HepG2 (cell line): ENCODE data around the gene HDLBP. TPM values are rescaled to one million over a fixed set of nuclear protein-coding genes. Genes with fewer than 3 reads are reported as not detected.

Experiments used
- ATAC-seq: fragments of 200-7000 bp; cut with Tn5 transposase; 3 replicates; pipeline ENCODE4 v1.9.1; 2020; ENCODE audit warnings: mild to moderate bottlenecking, moderate library complexity
- BruUV-seq: library from RNA; stranded (reverse); fragments of 400-500 nt; replicated peaks from 2 replicates; lab custom pipeline; 2021; lab: Mats Ljungman, UMichigan
- CTCF ChIA-PET: fragments of 300-600 bp; formaldehyde crosslinking; extraction: SDS; loops from one replicate; lab custom pipeline; 2021; ENCODE audit warnings: low total read pairs, inconsistent platforms, low intra/inter-chr PET ratio; lab: Yijun Ruan, JAX
- POLR2A ChIA-PET: fragments of 350-600 bp; sonication (Branson Sonifier 250); formaldehyde crosslinking; loops from one replicate; lab custom pipeline; 2020; ENCODE audit warnings: antibody characterized with exemption, inconsistent platforms; lab: Yijun Ruan, JAX
- DNase-seq: peaks from one replicate; pipeline ENCODE4 v3.0.0-alpha.2; 2015; ENCODE audit warnings: low spot score
- FAIRE-seq: peaks from 3 replicates; lab custom pipeline; 2011; peaks lifted over from hg19 to GRCh38; lab: Jason Lieb, UNC
- H2AFZ ChIP-seq: one replicate; pipeline ENCODE4 v1.6.1; 2011; ENCODE audit warnings: low read length, inconsistent platforms
- H3K27ac ChIP-seq: fragments of 300-600 bp; 3 replicates; pipeline ENCODE4 v1.8.0; 2011; ENCODE audit warnings: mixed run types, mild to moderate bottlenecking, mixed read lengths, low read length, inconsistent platforms; ENCODE audit not compliant: insufficient read depth; ENCODE audit errors: extremely low read length
- H3K27me3 ChIP-seq, 2 experiments: fragments of 200-600 bp in 1 of 2; 2 replicates in 1 of 2; 3 replicates in 1 of 2; pipeline versions ENCODE4 v1.6.0 to v1.8.0; 2011; ENCODE audit warnings: low read length in 2 of 2, mild to moderate bottlenecking in 2 of 2, moderate library complexity in 2 of 2, inconsistent platforms in 1 of 2; ENCODE audit not compliant: insufficient read depth in 2 of 2, control insufficient read depth in 1 of 2
- H3K36me3 ChIP-seq, 2 experiments: fragments of 200-600 bp in 1 of 2; replicated peaks in 1 of 2; 2 replicates in 1 of 2; 3 replicates in 1 of 2; pipeline versions ENCODE4 v1.5.1 to v1.8.0; 2011; ENCODE audit warnings: low read length in 2 of 2, inconsistent platforms in 1 of 2; ENCODE audit not compliant: insufficient read depth in 2 of 2, control insufficient read depth in 1 of 2
- H3K4me1 ChIP-seq: 2 replicates; pipeline ENCODE4 v1.5.1; 2012; ENCODE audit warnings: low read length, inconsistent platforms; ENCODE audit not compliant: insufficient read depth
- H3K4me2 ChIP-seq: 2 replicates; pipeline ENCODE4 v1.6.0; 2011; ENCODE audit warnings: low read depth, low read length, inconsistent platforms
- H3K4me3 ChIP-seq, 3 experiments: fragments of 200-600 bp in 1 of 3; sonication (generic), shearing (Covaris generic) in 1 of 3; replicated peaks in 1 of 3; 2 replicates each; pipeline ENCODE4 v1.5.1; 2011 to 2016; ENCODE audit warnings: low read length in 3 of 3, inconsistent platforms in 2 of 3, low read depth in 2 of 3, mild to moderate bottlenecking in 2 of 3, control low read depth in 1 of 3, mixed read lengths in 1 of 3; ENCODE audit not compliant: insufficient read depth in 1 of 3
- H3K79me2 ChIP-seq: one replicate; pipeline ENCODE4 v1.6.1; 2011; ENCODE audit warnings: low read length, inconsistent platforms; ENCODE audit not compliant: insufficient read depth
- H3K9ac ChIP-seq: 2 replicates; pipeline ENCODE4 v1.6.0; 2011; ENCODE audit warnings: mild to moderate bottlenecking, low read depth, low read length, inconsistent platforms; ENCODE audit not compliant: insufficient read depth
- H3K9me3 ChIP-seq: 2 replicates; pipeline ENCODE4 v1.5.1; 2012; ENCODE audit warnings: mild to moderate bottlenecking, low read length
- H4K20me1 ChIP-seq: 2 replicates; pipeline ENCODE4 v1.6.0; 2011; ENCODE audit warnings: inconsistent platforms, mild to moderate bottlenecking, low read length, moderate library complexity; ENCODE audit not compliant: insufficient read depth
- ATRX ChIP-seq: sonication (generic); formaldehyde crosslinking; IDR thresholded peaks from 2 replicates; pipeline ENCODE4 v1.4.0; 2020; ENCODE audit warnings: missing genetic modification reagents, borderline replicate concordance
- FOSL2 ChIP-seq: sonication (generic); formaldehyde crosslinking; IDR thresholded peaks from 2 replicates; pipeline ENCODE4 v1.4.0; 2020; ENCODE audit warnings: missing genetic modification reagents
- FOXJ3 ChIP-seq: sonication (generic); formaldehyde crosslinking; IDR thresholded peaks from 2 replicates; pipeline ENCODE4 v1.4.0; 2020; ENCODE audit warnings: missing genetic modification reagents, mild to moderate bottlenecking, borderline replicate concordance
- GABPA ChIP-seq, 2 experiments: IDR thresholded peaks; 2 replicates each; pipeline ENCODE4 v1.6.1; 2011 to 2016; ENCODE audit warnings: low read depth in 2 of 2, low read length in 1 of 2, missing biosample characterization in 1 of 2, missing genetic modification characterization in 1 of 2
- NR2F2 ChIP-seq: IDR thresholded peaks from 2 replicates; pipeline ENCODE4 v1.6.1; 2012; ENCODE audit warnings: low read depth, inconsistent platforms, borderline replicate concordance
- POLR2AphosphoS5 ChIP-seq: IDR thresholded peaks from 2 replicates; pipeline ENCODE4 v1.6.1; 2012; ENCODE audit warnings: low read depth, low read length
- RBM22 ChIP-seq: fragments of 200-400 bp; formaldehyde crosslinking; optimal IDR thresholded peaks from 2 replicates; pipeline ENCODE3; 2017; ENCODE audit warnings: mild to moderate bottlenecking, low read length, moderate library complexity
- SAP130 ChIP-seq: IDR thresholded peaks from 2 replicates; pipeline ENCODE4 v1.6.1; 2016; ENCODE audit warnings: low read depth
- SP5 ChIP-seq: IDR thresholded peaks from 2 replicates; pipeline ENCODE4 v1.6.1; 2016; ENCODE audit warnings: low read depth, borderline replicate concordance
- SSRP1 ChIP-seq: IDR thresholded peaks from 2 replicates; pipeline ENCODE4 v1.6.1; 2016; ENCODE audit warnings: control low read depth
- ZFYVE20 ChIP-seq: sonication (generic); formaldehyde crosslinking; IDR thresholded peaks from 2 replicates; pipeline ENCODE4 v1.8.0; 2023; ENCODE audit warnings: low read depth, mild to moderate bottlenecking, moderate library complexity, missing genetic modification reagents, borderline replicate concordance
- ZNF12 ChIP-seq: sonication (generic); formaldehyde crosslinking; IDR thresholded peaks from 2 replicates; pipeline ENCODE4 v1.5.0; 2020; ENCODE audit warnings: missing genetic modification reagents
- ZNF143 ChIP-seq: sonication (generic); formaldehyde crosslinking; IDR thresholded peaks from 2 replicates; pipeline ENCODE4 v1.4.0; 2020; ENCODE audit warnings: missing genetic modification reagents
- ZNF687 ChIP-seq: sonication (generic); formaldehyde crosslinking; IDR thresholded peaks from 2 replicates; pipeline ENCODE4 v1.5.1; 2020; ENCODE audit warnings: mild to moderate bottlenecking, missing genetic modification reagents, moderate library complexity
- ZNF768 ChIP-seq: sonication (generic); formaldehyde crosslinking; IDR thresholded peaks from 2 replicates; pipeline ENCODE4 v1.4.0; 2020; ENCODE audit warnings: missing genetic modification reagents
- WGBS: methylation state at CpG from one replicate; pipeline ENCODE4 v1.1.6; 2017; ENCODE audit warnings: low lambda C conversion rate; 5-methylcytosine and 5-hydroxymethylcytosine counted together
- in situ Hi-C: cut with HindIII; loops from 2 replicates; pipeline ENCODE4 v1.10.0; 2017; ENCODE audit warnings: low pct_unique_long_range_greater_than_20kb; ENCODE audit not compliant: extremely low pct_ligation_motif_present
- intact Hi-C: fragments of 100-400 bp; cut with micrococcal nuclease; formaldehyde crosslinking; loops from one replicate; pipeline ENCODE4 v1.10.0; 2022; ENCODE audit not compliant: unreplicated experiment
- polyA plus RNA-seq, 8 experiments: library from polyadenylated mRNA; depleted of rRNA in 3 of 8; stranded (reverse) in 7 of 8; unstranded in 1 of 8; fragments of >200 nt; fragmentation: Illumina TruSeq in 4 of 8; extraction: Trizol in 4 of 8; gene quantifications; 2 replicates each; pipeline versions ENCODE4 v1.2.1 to v1.2.3, GENCODE V29; 2011 to 2016; ENCODE audit warnings: low read depth in 4 of 8, missing spikeins in 1 of 8, mixed read lengths in 1 of 8; ENCODE audit not compliant: insufficient read depth in 1 of 8
- total RNA-seq, 5 experiments: library from RNA; depleted of rRNA; stranded (reverse); fragments of >200 nt; fragmentation: Illumina TruSeq; extraction: Trizol; gene quantifications; 2 replicates each; pipeline ENCODE4 v1.2.3, GENCODE V29; 2016; ENCODE audit warnings: low read depth in 1 of 5

The HDLBP gene
- total and polyA plus RNA-seq, 2 of the 13 experiments (the other 11 are each of a cell fraction or from before 2014, with no cell fraction given): 464 to 707 TPM

- TF ChIP-seq GABPA (IDR thresholded peaks at IDR 0.05; ENCODE audit: low read depth, low read length) (0 out of 2 replicates have a peak, but pooled peaks have one; percentile 6), GABPA (CRISPR knock-in tag; IDR thresholded peaks at IDR 0.05; ENCODE audit: low read depth) (no peak), NR2F2 (no peak)
Observed at GRCh38 chr2:241248289-241248688, 67.2 kb downstream of the HDLBP start (continued).

GRCh38 chr2:241244368-241244767 is 71.1 kb downstream of the HDLBP start:
- BruUV-seq: no TSS peak
- peaks cover 14% of the 10 kb centered on the region for H3K79me2 ChIP-seq

GRCh38 chr2:241242306-241242705 is 73.2 kb downstream of the HDLBP start:
- Histone ChIP-seq H3K79me2 (peaks cover 12% of the 10 kb centered on the region), H3K9ac (no peak overlapping the region), H3K27me3 (no peaks in the 10 kb centered on the region), H3K9me3 (no peaks in the 10 kb centered on the region), H3K4me2 (no peak overlapping the region), H4K20me1 (peaks cover 25% of the 10 kb centered on the region; the same call in 1 of the 2 replicates), H3K36me3 (peaks cover 72 to 97% of the 10 kb centered on the region in 2 experiments), H2AFZ (no peak overlapping the region)
- BruUV-seq: no TSS peak
- intact Hi-C loops: no loop called here
- ChIA-PET CTCF (no interaction called here), POLR2A (no interaction called here)
- TF ChIP-seq SAP130 (CRISPR knock-in tag) (no peak), ZNF687 (CRISPR knock-in tag) (peak; percentile 19; the same call in 1 of the 2 replicates), ZNF768 (CRISPR knock-in tag) (0 out of 2 replicates have a peak, but pooled peaks have one; percentile 13), POLR2AphosphoS5 (peak; percentile 40; the same call in 1 of the 2 replicates), RBM22 (peak; percentile 86), SP5 (no peak)
- TF ChIP-seq, all 625 proteins: peak for 4
- DNase-seq: no peak
- Histone ChIP-seq H3K4me3 (no peak overlapping the region), H3K27ac (no peak overlapping the region), H3K4me1 (no peaks in the 10 kb centered on the region)
- 98% methylated on average over 14 of the region's 14 CpGs for WGBS
- FAIRE-seq: no peak
- in situ Hi-C loops: no loop called here
- no peak for ATAC-seq

More at GRCh38 chr2:241244368-241244767, 71.1 kb downstream of the HDLBP start:
- Histone ChIP-seq H3K4me3 (no peak overlapping the region), H4K20me1 (peaks cover 20% of the 10 kb centered on the region; the same call in 1 of the 2 replicates), H3K4me2 (no peak overlapping the region), H3K27ac (no peak overlapping the region), H3K27me3 (no peaks in the 10 kb centered on the region), H3K9ac (no peak overlapping the region), H3K36me3 (peaks cover 76 to 97% of the 10 kb centered on the region in 2 experiments), H3K4me1 (no peaks in the 10 kb centered on the region), H3K9me3 (no peaks in the 10 kb centered on the region), H2AFZ (no peak overlapping the region)
- ATAC-seq (no peak), FAIRE-seq (no peak), DNase-seq (no peak)
- intact Hi-C loops (no loop called here), in situ Hi-C loops (no loop called here)
- WGBS: 97% methylated on average over 6 of the region's 6 CpGs
- TF ChIP-seq ZNF143: no peak
- TF ChIP-seq FOXJ3: no peak
- TF ChIP-seq ZNF12 (CRISPR knock-in tag): no peak
- peak; percentile 34; the same call in 1 of the 2 replicates for TF ChIP-seq SSRP1 (CRISPR knock-in tag)
- no peak for TF ChIP-seq ZFYVE20 (CRISPR knock-in tag)
- no peak for TF ChIP-seq FOSL2 (CRISPR knock-in tag)
- peak; percentile 90 for TF ChIP-seq RBM22
- TF ChIP-seq ATRX (CRISPR knock-in tag): no peak
- ChIA-PET POLR2A (no interaction called here), CTCF (no interaction called here)
